Measurements from ENCODE around the gene GALNT4.

GALNT4 gene

GRCh38 chr12:89544022-89544421 lies 19.4 kb upstream of the GALNT4 start:
- no peak for DNase-seq (ENCODE audit: insufficient read length, low spot score)
- TF ChIP-seq POLR2A (IDR thresholded peaks at IDR 0.05; ENCODE audit: low read depth, low read length), result no peak
- FAIRE-seq, result no peak

DNA sequence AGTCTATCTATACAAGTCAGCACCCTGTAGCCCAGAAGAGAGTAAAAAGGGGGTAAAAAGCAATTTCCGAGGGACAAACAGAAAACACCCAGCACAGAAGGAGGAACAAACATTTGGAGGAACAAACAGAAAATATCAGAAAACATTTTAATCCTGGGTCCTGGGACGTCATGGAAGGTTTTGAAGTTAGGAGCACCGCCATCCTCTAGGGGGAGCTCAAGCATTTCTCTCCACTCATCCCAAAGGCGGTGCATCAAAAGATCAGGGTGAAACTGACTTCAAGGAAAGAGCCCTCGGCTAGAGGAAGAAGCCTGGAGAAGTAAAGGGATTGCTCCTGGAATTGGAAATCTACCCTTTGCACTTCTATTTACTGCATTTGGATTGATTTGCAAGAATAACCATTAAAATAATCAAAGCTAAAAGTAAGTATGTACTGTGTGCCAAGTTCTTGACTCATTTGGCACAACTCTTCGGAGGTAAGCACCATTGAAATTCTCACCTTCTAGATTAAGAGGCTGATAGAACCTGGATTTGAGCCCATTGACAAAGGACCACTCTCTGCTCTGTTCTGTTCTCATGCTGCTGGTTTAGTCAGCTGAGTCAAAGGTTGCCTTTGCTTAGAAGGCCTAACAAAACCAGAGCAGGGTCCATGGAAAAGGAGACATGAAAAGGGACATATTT lies 18.5 kb upstream of the GALNT4 start:
- FAIRE-seq (no peak), DNase-seq (ENCODE audit: insufficient read length, low spot score) (peak; percentile 39)
- no peak for TF ChIP-seq POLR2A (IDR thresholded peaks at IDR 0.05; ENCODE audit: low read depth, low read length)

- TF ChIP-seq POLR2A (IDR thresholded peaks at IDR 0.05; ENCODE audit: low read depth, low read length), result no peak
- DNase-seq (ENCODE audit: insufficient read length, low spot score) (no peak), FAIRE-seq (no peak)
These were observed 17.6 kb upstream of the GALNT4 start for GRCh38 chr12:89542236-89542635.

- no peak for TF ChIP-seq POLR2A (IDR thresholded peaks at IDR 0.05; ENCODE audit: low read depth, low read length)
- DNase-seq (ENCODE audit: insufficient read length, low spot score), result no peak
- FAIRE-seq, result no peak
These were observed 16.0 kb upstream of the GALNT4 start for GRCh38 chr12:89540586-89540985.

- no peak for FAIRE-seq
These were observed 15.0 kb upstream of the GALNT4 start for GRCh38 chr12:89539426-89540223.

GRCh38 chr12:89538897-89539296 lies 14.3 kb upstream of the GALNT4 start:
- FAIRE-seq, result no peak
- no peak for TF ChIP-seq POLR2A (IDR thresholded peaks at IDR 0.05; ENCODE audit: low read depth, low read length)
- DNase-seq (ENCODE audit: insufficient read length, low spot score), result no peak

More at GRCh38 chr12:89539426-89540223, 15.0 kb upstream of the GALNT4 start:
- TF ChIP-seq POLR2A (IDR thresholded peaks at IDR 0.05; ENCODE audit: low read depth, low read length), result no peak
- DNase-seq (ENCODE audit: insufficient read length, low spot score), result no peak

- no peak for TF ChIP-seq POLR2A (IDR thresholded peaks at IDR 0.05; ENCODE audit: low read depth, low read length)
- no peak for FAIRE-seq
These were observed 12.8 kb upstream of the GALNT4 start for GRCh38 chr12:89537389-89537788.

GRCh38 chr12:89529738-89530137 lies 5.1 kb upstream of the GALNT4 start:
- FAIRE-seq (peak; percentile 82), DNase-seq (ENCODE audit: insufficient read length, low spot score) (peak; percentile 37)
- TF ChIP-seq POLR2A (IDR thresholded peaks at IDR 0.05; ENCODE audit: low read depth, low read length), result no peak

More at GRCh38 chr12:89537389-89537788, 12.8 kb upstream of the GALNT4 start:
- no peak for DNase-seq (ENCODE audit: insufficient read length, low spot score)

GRCh38 chr12:89528434-89528833 lies 3.8 kb upstream of the GALNT4 start:
- DNase-seq (ENCODE audit: insufficient read length, low spot score) (no peak), FAIRE-seq (no peak)
- no peak for TF ChIP-seq POLR2A (IDR thresholded peaks at IDR 0.05; ENCODE audit: low read depth, low read length)

GRCh38 chr12:89525824-89526770 lies 1.5 kb upstream of the GALNT4 start, which contains the start of gene POC1B:
Gene POC1B (minus strand): TSS chr12:89526047. CDS start chr12:89525895, 152 bp downstream.
- no peak for TF ChIP-seq POLR2A (IDR thresholded peaks at IDR 0.05; ENCODE audit: low read depth, low read length)
- peak; percentile 84 for FAIRE-seq
- DNase-seq (ENCODE audit: insufficient read length, low spot score), result peak; percentile 74

DNA sequence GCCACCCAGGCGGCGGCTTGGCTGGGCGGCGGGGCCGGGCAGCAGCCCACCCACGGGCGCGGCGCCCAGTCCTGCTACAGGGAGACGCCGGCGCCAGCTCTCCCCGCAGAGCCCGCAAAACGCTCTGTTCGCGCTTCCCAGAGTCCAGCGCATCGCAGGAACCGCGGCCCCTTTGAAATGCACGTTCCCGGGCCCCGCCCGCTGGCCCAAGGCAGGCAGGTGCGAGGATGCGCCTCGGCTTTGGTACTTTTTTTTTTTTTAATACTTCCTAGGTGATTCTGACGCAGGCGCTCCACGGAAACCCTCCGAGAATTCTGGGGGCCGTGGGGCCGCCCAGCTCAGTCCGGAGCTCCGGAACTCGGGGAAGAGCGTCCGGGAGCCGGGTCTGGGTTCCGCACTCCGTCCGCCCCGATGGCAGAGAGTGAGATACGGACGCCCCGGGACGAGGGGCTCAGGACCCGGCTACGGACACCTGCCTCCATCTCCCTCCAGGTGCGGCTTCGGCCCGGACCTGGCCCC lies 768 bp upstream of the GALNT4 start:
- TF ChIP-seq POLR2A (IDR thresholded peaks at IDR 0.05; ENCODE audit: low read depth, low read length), result no peak
- no peak for FAIRE-seq
- DNase-seq (ENCODE audit: insufficient read length, low spot score), result peak; percentile 27

GRCh38 chr12:89523843-89524540 lies 604 bp downstream of the GALNT4 start:
- DNase-seq (ENCODE audit: insufficient read length, low spot score), result no peak
- peak; percentile 27 for FAIRE-seq
- no peak for TF ChIP-seq POLR2A (IDR thresholded peaks at IDR 0.05; ENCODE audit: low read depth, low read length)

DNA sequence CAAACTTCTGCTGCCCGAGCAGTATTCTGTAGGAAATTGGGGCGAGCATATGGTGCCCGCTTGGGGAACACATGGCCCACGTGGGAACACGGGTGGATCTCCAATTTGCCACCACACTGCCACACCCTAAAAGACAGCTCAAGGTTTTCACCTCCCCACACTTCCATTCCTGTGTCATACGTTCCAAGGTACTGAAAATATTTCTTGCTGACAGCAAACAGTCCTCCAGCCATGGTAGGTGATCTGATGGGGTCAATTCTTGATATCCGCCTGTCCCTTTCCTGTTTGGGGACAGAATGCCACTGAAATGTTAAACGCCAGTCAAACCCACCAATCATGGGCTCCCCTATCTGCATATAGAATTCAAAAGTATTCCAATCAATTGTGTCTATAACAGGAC lies 1.2 kb downstream of the GALNT4 start:
- no peak for DNase-seq (ENCODE audit: insufficient read length, low spot score)
- no peak for FAIRE-seq
- TF ChIP-seq POLR2A (IDR thresholded peaks at IDR 0.05; ENCODE audit: low read depth, low read length), result no peak

All from H54 (cell line).